Activated CD4-positive, alpha-beta T cell treated with anti-CD3 and anti-CD28 coated beads for 36 hours (primary cell): Measurements from ENCODE around the gene KIF18A. TPM values are rescaled to one million over a fixed set of nuclear protein-coding genes. Genes with fewer than 3 reads are reported as not detected.

Experiments
- ATAC-seq: fragments of 200-7000 bp; cut with Tn5 transposase; one replicate; pipeline ENCODE4 v1.10.0; 2021; ENCODE audit warnings: mild to moderate bottlenecking, moderate library complexity
- CTCF ChIA-PET: fragments of 350-600 bp; sonication (Branson Sonifier 250); formaldehyde crosslinking; loops from one replicate; lab custom pipeline; 2021; ENCODE audit warnings: antibody characterized with exemption; lab: Charles Lee
- POLR2A ChIA-PET: fragments of 350-600 bp; sonication (Branson Sonifier 250); formaldehyde crosslinking; loops from one replicate; lab custom pipeline; 2021; ENCODE audit warnings: antibody characterized with exemption, inconsistent platforms; lab: Charles Lee
- DNase-seq: peaks from one replicate; pipeline ENCODE4 v3.0.0-alpha.2; 2020
- H3K27ac Mint-ChIP-seq: one replicate; pipeline ENCODE4 v1.8.0; 2021; ENCODE audit warnings: mixed read lengths
- H3K27me3 Mint-ChIP-seq: one replicate; pipeline ENCODE4 v1.8.0; 2021; ENCODE audit warnings: mixed read lengths
- H3K36me3 Mint-ChIP-seq: one replicate; pipeline ENCODE4 v1.8.0; 2021; ENCODE audit warnings: low read depth, mixed read lengths
- H3K4me1 Mint-ChIP-seq: one replicate; pipeline ENCODE4 v1.8.0; 2021; ENCODE audit warnings: mixed read lengths
- H3K4me3 Mint-ChIP-seq: one replicate; pipeline ENCODE4 v1.8.0; 2021; ENCODE audit warnings: mild to moderate bottlenecking, moderate library complexity, mixed read lengths
- H3K9me3 Mint-ChIP-seq: one replicate; pipeline ENCODE4 v1.8.0; 2021; ENCODE audit warnings: low read depth, mixed read lengths
- intact Hi-C, 2 experiments: fragments of 100-400 bp; cut with DNase I in 1 of 2; cut with micrococcal nuclease in 1 of 2; formaldehyde crosslinking; loops; one replicate each; pipeline versions ENCODE4 v1.14.2 to v1.15.1; 2022 to 2024; cut with DNase I, micrococcal nuclease
- microRNA-seq: library from miRNA; unstranded; fragments of <30 nt; microRNA quantifications from one replicate; pipeline ENCODE4 v1.2.0, GENCODE V29; 2021; ENCODE audit warnings: borderline replicate concordance
- total RNA-seq, 2 experiments: library from RNA; stranded (reverse); gene quantifications; one replicate each; pipeline ENCODE4 v1.2.3, GENCODE V29; 2021

KIF18A gene
- total RNA-seq, 2 experiments from 2014 or later = 26.4 to 28.9 TPM

DNA sequence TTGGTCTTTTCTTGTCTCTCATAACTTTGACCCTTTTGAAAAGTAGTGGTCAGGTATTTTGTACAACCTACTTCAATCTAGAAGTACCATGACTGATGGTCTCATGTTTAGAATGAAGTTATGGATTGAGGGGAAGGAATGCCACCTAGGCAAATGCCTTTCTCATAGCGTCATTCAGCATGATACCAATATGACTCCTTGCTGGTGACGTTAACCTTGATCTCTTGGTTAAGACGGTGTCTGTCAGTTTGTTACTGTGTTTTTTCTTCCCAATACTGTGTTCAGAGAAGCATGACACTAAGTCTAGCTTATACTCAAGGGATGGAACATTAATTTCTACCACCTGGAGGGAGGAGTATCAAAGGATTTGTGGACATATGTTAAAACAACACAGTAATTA, 130.9 kb downstream of the KIF18A start:
- no peaks in the 10 kb centered on the region for H3K4me1 Mint-ChIP-seq
- H3K4me3 Mint-ChIP-seq = no peak overlapping the region
- ATAC-seq = no peak
- no peak for DNase-seq
- intact Hi-C loops = no loop called here
- H3K27me3 Mint-ChIP-seq = no peaks in the 10 kb centered on the region
- H3K9me3 Mint-ChIP-seq = no peaks in the 10 kb centered on the region
- no peak overlapping the region for H3K27ac Mint-ChIP-seq
- POLR2A ChIA-PET = no interaction called here
- CTCF ChIA-PET = no interaction called here
- no peaks in the 10 kb centered on the region for H3K36me3 Mint-ChIP-seq

DNA sequence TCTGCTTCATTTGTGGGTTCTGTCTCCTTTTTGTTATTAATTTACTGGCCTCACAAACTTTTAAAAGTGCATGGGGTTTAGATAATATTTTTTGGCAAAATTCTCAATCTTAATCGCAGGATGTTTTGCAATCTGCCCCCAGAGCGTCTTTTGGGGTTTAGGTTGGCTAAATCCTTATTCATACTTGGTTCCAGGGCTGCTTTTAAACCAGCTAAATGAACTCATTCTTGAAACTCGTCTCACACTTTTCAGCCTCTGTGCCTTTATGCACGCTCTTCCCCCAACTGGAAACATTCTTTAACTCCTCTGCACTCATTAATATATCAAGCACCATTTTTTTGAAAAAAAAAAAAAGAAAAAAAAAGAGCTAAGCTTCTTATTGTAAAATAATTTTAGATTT, 131.7 kb downstream of the KIF18A start:
- no peak overlapping the region for H3K4me3 Mint-ChIP-seq
- no peaks in the 10 kb centered on the region for H3K4me1 Mint-ChIP-seq
- no peaks in the 10 kb centered on the region for H3K27me3 Mint-ChIP-seq
- no peak overlapping the region for H3K27ac Mint-ChIP-seq
- H3K9me3 Mint-ChIP-seq = no peaks in the 10 kb centered on the region
- no peak for ATAC-seq
- no peaks in the 10 kb centered on the region for H3K36me3 Mint-ChIP-seq
- ChIA-PET CTCF (no interaction called here), POLR2A (interaction anchor here (0.6 kb wide), 1 partner anchor 96 kb away, joined by 3 read pairs; no protein-coding TSS in a partner anchor)
- no peak for DNase-seq
- intact Hi-C loops = no loop called here

DNA sequence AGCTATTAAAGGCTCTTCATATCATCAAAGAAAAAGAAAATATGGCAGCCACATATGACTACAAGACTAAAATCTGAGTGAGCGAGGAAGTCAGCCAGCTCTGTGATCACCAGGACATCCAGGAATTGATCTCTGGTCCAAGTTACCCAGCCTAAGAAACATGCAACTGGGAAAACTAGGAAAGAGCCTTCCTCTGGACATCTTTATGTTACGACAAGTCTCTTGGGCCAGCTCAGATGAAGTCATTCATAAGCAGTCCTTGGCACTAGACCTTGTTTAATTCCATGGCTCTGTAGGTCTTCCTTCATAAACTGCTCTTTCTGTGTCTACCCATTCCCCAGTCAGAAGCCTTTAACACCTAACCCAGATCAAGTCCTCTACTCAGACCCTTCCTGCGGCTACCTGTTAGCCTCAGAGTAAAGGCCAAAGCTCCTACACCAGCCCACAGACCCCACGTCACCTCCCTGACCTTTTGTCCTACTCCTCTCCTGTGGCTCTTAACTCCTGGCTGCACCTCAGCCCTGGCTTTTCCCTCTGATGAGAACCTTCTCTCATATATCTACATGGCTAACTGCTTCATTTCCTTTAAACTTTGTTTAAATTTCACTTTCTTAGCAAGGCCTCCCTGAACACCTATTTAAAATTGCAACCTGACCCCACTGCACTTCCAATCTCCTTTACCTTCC, 134.0 kb downstream of the KIF18A start:
- no peaks in the 10 kb centered on the region for H3K4me1 Mint-ChIP-seq
- DNase-seq (no peak), ATAC-seq (no peak)
- no peaks in the 10 kb centered on the region for H3K9me3 Mint-ChIP-seq
- no peak overlapping the region for H3K4me3 Mint-ChIP-seq
- POLR2A ChIA-PET = no interaction called here
- no peaks in the 10 kb centered on the region for H3K36me3 Mint-ChIP-seq
- CTCF ChIA-PET = no interaction called here
- no peaks in the 10 kb centered on the region for H3K27me3 Mint-ChIP-seq
- intact Hi-C loops = no loop called here
- no peak overlapping the region for H3K27ac Mint-ChIP-seq

DNA sequence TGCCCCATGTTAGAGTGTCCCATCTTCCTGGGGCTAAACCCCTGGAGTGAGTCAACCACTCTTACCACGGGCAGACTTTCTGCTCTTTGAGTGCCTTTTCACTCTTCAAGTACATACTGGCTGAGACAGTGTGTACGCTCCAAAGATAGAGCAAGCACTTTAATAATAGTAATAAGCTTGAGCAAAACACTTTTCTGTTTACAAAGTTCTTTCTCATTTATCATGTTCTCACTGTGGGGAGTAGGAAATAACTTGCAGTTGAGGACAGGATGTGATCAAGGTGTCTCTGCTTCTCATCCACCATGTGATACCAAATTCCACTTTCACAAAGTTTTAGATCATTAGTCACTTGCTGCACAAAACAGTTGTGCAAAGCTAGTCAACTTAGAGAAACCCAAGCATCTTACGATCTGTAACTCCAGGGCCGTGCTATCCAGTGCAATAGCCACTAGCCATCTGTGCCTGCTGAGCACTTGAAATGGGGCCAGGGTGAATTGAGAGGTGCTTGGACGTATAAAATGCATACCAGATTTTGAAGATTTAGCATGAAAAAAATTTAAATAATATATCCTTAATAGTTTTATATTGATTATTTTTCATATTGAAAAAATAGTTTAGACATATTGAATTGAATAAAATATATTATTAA, 135.3 kb downstream of the KIF18A start:
- H3K27ac Mint-ChIP-seq = no peak overlapping the region
- H3K36me3 Mint-ChIP-seq = no peaks in the 10 kb centered on the region
- ATAC-seq (no peak), DNase-seq (no peak)
- H3K9me3 Mint-ChIP-seq = no peaks in the 10 kb centered on the region
- intact Hi-C loops = no loop called here
- no peak overlapping the region for H3K4me3 Mint-ChIP-seq
- no peaks in the 10 kb centered on the region for H3K27me3 Mint-ChIP-seq
- CTCF ChIA-PET = no interaction called here
- POLR2A ChIA-PET = no interaction called here
- no peaks in the 10 kb centered on the region for H3K4me1 Mint-ChIP-seq

DNA sequence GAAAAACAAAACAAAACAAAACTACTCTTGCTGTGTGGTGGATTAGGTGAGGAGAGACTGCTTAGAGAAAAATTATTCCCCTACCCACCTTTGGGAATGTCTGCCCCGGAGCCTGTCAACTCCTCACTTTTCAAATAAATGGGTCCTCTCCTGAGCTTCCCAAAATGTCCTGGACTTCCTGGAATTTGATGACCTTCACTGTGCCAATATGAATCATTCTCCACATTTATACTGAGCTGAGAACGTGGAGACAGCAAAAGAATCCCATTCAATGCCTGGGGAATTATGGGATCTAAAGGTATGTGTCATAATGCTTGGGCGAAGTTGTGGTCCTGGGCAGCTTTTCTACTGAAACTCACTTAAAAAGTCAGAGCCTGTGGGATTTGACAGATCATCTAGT, 136.8 kb downstream of the KIF18A start:
- intact Hi-C loops = no loop called here
- CTCF ChIA-PET = no interaction called here
- POLR2A ChIA-PET = no interaction called here

More for the DNA sequence above, 136.8 kb downstream of the KIF18A start:
- Mint-ChIP-seq H3K36me3 (no peaks in the 10 kb centered on the region), H3K27ac (no peak overlapping the region), H3K4me3 (no peak overlapping the region), H3K4me1 (no peaks in the 10 kb centered on the region), H3K27me3 (no peaks in the 10 kb centered on the region), H3K9me3 (no peaks in the 10 kb centered on the region)
- ATAC-seq = no peak
- no peak for DNase-seq

Small RNA genes lying within 50 kb of the gene (microRNA-seq; reads per million reads assigned to microRNA genes)
- gene MIR610 = not detected

Other genes starting within 250 kb of the KIF18A start
- 10 to 100 TPM; 13.0 to 16.0 TPM for gene METTL15, start 232 bp upstream of the KIF18A start, total RNA-seq